ENCODE results near the gene PSMD9.

- TF ChIP-seq CTCF (conservative IDR thresholded peaks at IDR 0.05; ENCODE audit: low read length) (no peak), EZH2phosphoT487 (IDR thresholded peaks at IDR 0.05; ENCODE audit: borderline replicate concordance, low read depth, low read length) (no peak)
These were observed 32.5 kb downstream of the PSMD9 start for GRCh38 chr12:121921066-121921465.
